GM23248 (cell line): ENCODE measurements around the gene MRPL36.

Experiments used
- EZH2 ChIP-seq: fragments of 200-600 bp; sonication (generic); IDR thresholded peaks from 2 replicates; pipeline ENCODE4 v1.6.1; 2018; ENCODE audit warnings: antibody characterized with exemption, mild to moderate bottlenecking; ENCODE audit not compliant: insufficient read depth, poor library complexity, severe bottlenecking
- EZH2phosphoT487 ChIP-seq: fragments of 200-600 bp; sonication (generic); IDR thresholded peaks from 2 replicates; pipeline ENCODE4 v1.6.1; 2018; ENCODE audit warnings: antibody characterized with exemption, moderate library complexity, mild to moderate bottlenecking, low read depth; ENCODE audit not compliant: insufficient read depth

DNA sequence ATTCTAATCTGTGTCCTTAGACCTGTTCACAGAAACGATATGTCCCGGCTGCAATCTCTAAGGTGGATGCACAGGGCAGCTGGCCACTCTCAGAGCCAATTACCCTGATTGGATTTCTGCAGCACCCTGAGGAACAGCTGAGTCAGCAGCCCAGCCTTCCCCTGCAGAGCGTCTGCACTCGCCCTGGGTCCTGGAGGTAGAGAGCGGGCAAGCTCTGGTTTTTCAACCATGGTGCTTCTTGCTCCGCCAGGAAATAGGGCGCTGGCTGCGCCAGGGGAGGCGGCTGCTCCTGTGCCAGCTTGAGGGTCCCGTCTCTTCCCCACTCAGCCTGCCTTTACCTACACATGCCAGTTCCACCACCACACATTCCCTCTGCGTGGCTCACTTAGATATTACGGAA is 20.7 kb upstream of the MRPL36 start:
- TF ChIP-seq EZH2phosphoT487, result no peak
- TF ChIP-seq EZH2, result no peak
